Smooth muscle cell (in vitro differentiated cells): ENCODE measurements around the gene NUP133. TPM values are rescaled to one million over a fixed set of nuclear protein-coding genes. Genes with fewer than 3 reads are reported as not detected.

Experiments
- DNase-seq: peaks from one replicate; lab custom pipeline; 2025; ENCODE audit not compliant: unreplicated experiment; lab: John Stamatoyannopoulos, UW
- H2AFZ ChIP-seq: fragments of 200-600 bp; sonication (generic); 2 replicates; pipeline ENCODE4 v1.6.0; 2016; ENCODE audit warnings: antibody characterized with exemption, low read depth, mild to moderate bottlenecking
- H3F3A ChIP-seq: fragments of 200-600 bp; sonication (generic); 2 replicates; pipeline ENCODE4 v1.6.0; 2017; ENCODE audit warnings: antibody characterized with exemption, low read depth
- H3K27ac ChIP-seq: fragments of 200-600 bp; sonication (generic); 2 replicates; pipeline ENCODE4 v1.5.1; 2016; ENCODE audit warnings: low read depth, mild to moderate bottlenecking
- H3K27me3 ChIP-seq: fragments of 200-600 bp; sonication (generic); 2 replicates; pipeline ENCODE4 v1.6.1; 2016; ENCODE audit warnings: low read depth, mild to moderate bottlenecking
- H3K36me3 ChIP-seq: fragments of 200-600 bp; sonication (generic); 2 replicates; pipeline ENCODE4 v1.5.1; 2016; ENCODE audit warnings: low read depth
- H3K4me1 ChIP-seq: fragments of 200-600 bp; sonication (generic); 2 replicates; pipeline ENCODE4 v1.5.1; 2016; ENCODE audit warnings: low read depth
- H3K4me2 ChIP-seq: fragments of 200-600 bp; sonication (generic); 2 replicates; pipeline ENCODE4 v1.6.0; 2016; ENCODE audit warnings: mild to moderate bottlenecking
- H3K4me3 ChIP-seq: fragments of 200-600 bp; sonication (generic); 2 replicates; pipeline ENCODE4 v1.5.1; 2016; ENCODE audit warnings: mild to moderate bottlenecking
- H3K79me2 ChIP-seq: fragments of 200-600 bp; sonication (generic); 2 replicates; pipeline ENCODE4 v1.6.0; 2016; ENCODE audit warnings: low read depth, mild to moderate bottlenecking
- H3K9ac ChIP-seq: fragments of 200-600 bp; sonication (generic); 2 replicates; pipeline ENCODE4 v1.6.0; 2016; ENCODE audit warnings: low read depth
- H3K9me3 ChIP-seq: fragments of 200-600 bp; sonication (generic); replicated peaks from 2 replicates; pipeline ENCODE4 v1.5.1; 2016; ENCODE audit warnings: low read depth
- H4K20me1 ChIP-seq: fragments of 200-600 bp; sonication (generic); 2 replicates; pipeline ENCODE4 v1.6.0; 2016; ENCODE audit warnings: low read depth
- WGBS: methylation state at CpG from one replicate; pipeline ENCODE4 v1.1.7; 2016; ENCODE audit warnings: low lambda C conversion rate; 5-methylcytosine and 5-hydroxymethylcytosine counted together
- polyA plus RNA-seq: library from polyadenylated mRNA; unstranded; fragments of >200 nt; fragmentation: Nextera tagmentation; extraction: Ambion mirVana; gene quantifications from 2 replicates; pipeline ENCODE4 v1.2.1, GENCODE V29; 2016
- small RNA-seq: library from RNA; depleted of rRNA; stranded (forward); fragments of <200 nt; gene quantifications from one replicate; pipeline ENCODE3, GENCODE V24; 2014
- total RNA-seq: library from RNA; depleted of rRNA; stranded (reverse); fragments of >200 nt; gene quantifications from 2 replicates; pipeline ENCODE4 v1.2.3, GENCODE V29; 2014
- TF ChIP-seq, protein P1 (sequence below): fragments of 200-600 bp; sonication (generic); IDR thresholded peaks from 2 replicates; pipeline ENCODE4 v1.5.1; 2017; ENCODE audit warnings: borderline replicate concordance, mild to moderate bottlenecking, antibody characterized with exemption; ENCODE audit not compliant: insufficient read depth, poor library complexity, severe bottlenecking

Gene NUP133
- total and polyA plus RNA-seq, 2 experiments from 2014 or later, result 15.5 to 40.0 TPM

GRCh38 chr1:229392936-229393335 is 115.2 kb downstream of the NUP133 start:
- Histone ChIP-seq H3K9me3 (no peaks in the 10 kb centered on the region), H3F3A (no peaks in the 10 kb centered on the region), H3K79me2 (no peaks in the 10 kb centered on the region), H2AFZ (no peak overlapping the region), H3K9ac (no peak overlapping the region), H4K20me1 (no peaks in the 10 kb centered on the region), H3K36me3 (no peaks in the 10 kb centered on the region), H3K27ac (no peak overlapping the region), H3K27me3 (no peaks in the 10 kb centered on the region), H3K4me3 (no peak overlapping the region), H3K4me1 (no peaks in the 10 kb centered on the region), H3K4me2 (no peak overlapping the region)
- no peak for DNase-seq
- TF ChIP-seq, protein P1, sequence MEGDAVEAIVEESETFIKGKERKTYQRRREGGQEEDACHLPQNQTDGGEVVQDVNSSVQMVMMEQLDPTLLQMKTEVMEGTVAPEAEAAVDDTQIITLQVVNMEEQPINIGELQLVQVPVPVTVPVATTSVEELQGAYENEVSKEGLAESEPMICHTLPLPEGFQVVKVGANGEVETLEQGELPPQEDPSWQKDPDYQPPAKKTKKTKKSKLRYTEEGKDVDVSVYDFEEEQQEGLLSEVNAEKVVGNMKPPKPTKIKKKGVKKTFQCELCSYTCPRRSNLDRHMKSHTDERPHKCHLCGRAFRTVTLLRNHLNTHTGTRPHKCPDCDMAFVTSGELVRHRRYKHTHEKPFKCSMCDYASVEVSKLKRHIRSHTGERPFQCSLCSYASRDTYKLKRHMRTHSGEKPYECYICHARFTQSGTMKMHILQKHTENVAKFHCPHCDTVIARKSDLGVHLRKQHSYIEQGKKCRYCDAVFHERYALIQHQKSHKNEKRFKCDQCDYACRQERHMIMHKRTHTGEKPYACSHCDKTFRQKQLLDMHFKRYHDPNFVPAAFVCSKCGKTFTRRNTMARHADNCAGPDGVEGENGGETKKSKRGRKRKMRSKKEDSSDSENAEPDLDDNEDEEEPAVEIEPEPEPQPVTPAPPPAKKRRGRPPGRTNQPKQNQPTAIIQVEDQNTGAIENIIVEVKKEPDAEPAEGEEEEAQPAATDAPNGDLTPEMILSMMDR, result no peak
- 85% methylated on average over 4 of the region's 4 CpGs for WGBS

Small RNA genes within 50 kb of the gene (small RNA-seq; reads per million reads assigned to genes)
- gene RN7SKP276 (not detected), gene RNA5SP78 (not detected), gene RNU4-21P (not detected)

Other genes with a start within 250 kb of the NUP133 start
- 25.1 and 43.9 TPM in 2 replicates for gene RAB4A, start 237.2 kb downstream of the NUP133 start, total RNA-seq
- gene RAB4A, start 237.2 kb downstream of the NUP133 start, polyA plus RNA-seq, result 46.6 and 52.7 TPM in 2 replicates
- 12.0 and 13.3 TPM in 2 replicates for gene CCSAP, start 165.3 kb downstream of the NUP133 start, total RNA-seq
- 2.5 and 5.2 TPM in 2 replicates for gene CCSAP, start 165.3 kb downstream of the NUP133 start, polyA plus RNA-seq
- gene ACTA1, start 74.2 kb downstream of the NUP133 start, total RNA-seq, result 5.1 and 5.6 TPM in 2 replicates
- 3.7 and 28.1 TPM in 2 replicates for gene ACTA1, start 74.2 kb downstream of the NUP133 start, polyA plus RNA-seq
- gene ABCB10, start 50.4 kb upstream of the NUP133 start, total RNA-seq, result 14.2 and 18.4 TPM in 2 replicates
- gene ABCB10, start 50.4 kb upstream of the NUP133 start, polyA plus RNA-seq, result 7.1 and 10.3 TPM in 2 replicates
- gene TAF5L, start 117.8 kb upstream of the NUP133 start, total RNA-seq, result 11.3 and 13.4 TPM in 2 replicates
- gene TAF5L, start 117.8 kb upstream of the NUP133 start, polyA plus RNA-seq, result 3.3 and 4.4 TPM in 2 replicates
- 3.0 and 4.2 TPM in 2 replicates for gene URB2, start 117.9 kb upstream of the NUP133 start, total RNA-seq
- 1.9 and 2.8 TPM in 2 replicates for gene URB2, start 117.9 kb upstream of the NUP133 start, polyA plus RNA-seq